B cell (primary cell): Measurements from ENCODE around the gene ASTL. TPM values are rescaled to one million over a fixed set of nuclear protein-coding genes. Genes with fewer than 3 reads are reported as not detected.

Experiments used
- ATAC-seq: fragments of 200-7000 bp; cut with Tn5 transposase; one replicate; pipeline ENCODE4 v1.10.0; 2021; ENCODE audit warnings: low read depth, mild to moderate bottlenecking, moderate number of reproducible peaks, moderate library complexity
- CTCF ChIA-PET: fragments of 350-600 bp; sonication (Branson Sonifier 250); formaldehyde crosslinking; loops from one replicate; lab custom pipeline; 2021; ENCODE audit warnings: antibody characterized with exemption, inconsistent platforms; lab: Charles Lee
- POLR2A ChIA-PET: fragments of 350-600 bp; sonication (Branson Sonifier 250); formaldehyde crosslinking; loops from one replicate; lab custom pipeline; 2021; ENCODE audit warnings: antibody characterized with exemption; lab: Charles Lee
- DNase-seq: peaks from one replicate; pipeline ENCODE4 v3.0.0; 2013
- H2AFZ ChIP-seq: 2 replicates; pipeline ENCODE4 v1.6.1; 2012; ENCODE audit warnings: mild to moderate bottlenecking, low read depth, low read length; ENCODE audit not compliant: insufficient read depth, poor library complexity, severe bottlenecking
- H3K27ac ChIP-seq, 2 donors: 1 replicate in 1 of 2; 2 replicates in 1 of 2; pipeline ENCODE4 v1.5.1; 2012 to 2013; ENCODE audit warnings: low read length in 2 of 2, mild to moderate bottlenecking in 2 of 2, moderate library complexity in 1 of 2
- H3K27me3 ChIP-seq, 4 experiments: fragments of 200-600 bp in 1 of 4; sonication (generic) in 1 of 4; replicated peaks in 1 of 4; 1 replicate in 2 of 4; 2 replicates in 2 of 4; pipeline versions ENCODE4 v1.6.1 to v1.7.0; 2013 to 2016; ENCODE audit warnings: low read length in 3 of 4, mild to moderate bottlenecking in 2 of 4, mixed read lengths in 1 of 4, moderate library complexity in 1 of 4; ENCODE audit not compliant: insufficient read depth in 4 of 4, control insufficient read depth in 3 of 4; ENCODE audit errors: control extremely low read depth in 1 of 4
- H3K36me3 ChIP-seq, 2 experiments: replicated peaks in 1 of 2; 1 replicate in 1 of 2; 2 replicates in 1 of 2; pipeline versions ENCODE4 v1.6.1 to v1.7.1; 2013; ENCODE audit warnings: low read length in 1 of 2; ENCODE audit not compliant: insufficient read depth in 2 of 2, control insufficient read depth in 1 of 2; ENCODE audit errors: control extremely low read depth in 1 of 2, extremely low read depth in 1 of 2
- H3K4me1 ChIP-seq, 2 donors: fragments of 200-600 bp in 1 of 2; sonication (generic) in 1 of 2; 1 replicate in 1 of 2; 2 replicates in 1 of 2; pipeline versions ENCODE4 v1.5.1 to v1.6.1; 2013 to 2017; ENCODE audit warnings: low read length in 2 of 2; ENCODE audit not compliant: control insufficient read depth in 2 of 2, insufficient read depth in 2 of 2
- H3K4me2 ChIP-seq: replicated peaks from 2 replicates; pipeline ENCODE3; 2012; ENCODE audit warnings: mild to moderate bottlenecking, low read depth, low read length; ENCODE audit not compliant: poor library complexity, severe bottlenecking
- H3K4me3 ChIP-seq, 5 experiments: fragments of 200-600 bp in 1 of 5; sonication (generic) in 1 of 5; 1 replicate in 3 of 5; 2 replicates in 2 of 5; pipeline versions ENCODE4 v1.5.1 to v1.7.0; 2011 to 2016; ENCODE audit warnings: low read length in 4 of 5, mild to moderate bottlenecking in 4 of 5, low read depth in 2 of 5, control low read depth in 1 of 5, moderate library complexity in 1 of 5; ENCODE audit not compliant: insufficient read depth in 1 of 5; ENCODE audit errors: control extremely low read depth in 1 of 5, extremely low read depth in 1 of 5
- H3K79me2 ChIP-seq: fragments of 200-600 bp; sonication (generic); one replicate; pipeline ENCODE4 v1.6.0; 2016; ENCODE audit warnings: low read length; ENCODE audit not compliant: control insufficient read depth, insufficient read depth
- H3K9ac ChIP-seq: fragments of 200-600 bp; sonication (generic); 2 replicates; pipeline ENCODE4 v1.6.1; 2017; ENCODE audit warnings: mild to moderate bottlenecking, low read length, moderate library complexity
- H3K9me3 ChIP-seq, 3 donors: one replicate each; pipeline versions ENCODE4 v1.6.1 to v1.7.1; 2013; ENCODE audit warnings: low read length in 2 of 3; ENCODE audit not compliant: control insufficient read depth in 2 of 3, insufficient read depth in 1 of 3; ENCODE audit errors: control extremely low read depth in 1 of 3
- H4K20me1 ChIP-seq: 2 replicates; pipeline ENCODE4 v1.6.0; 2012; ENCODE audit warnings: mild to moderate bottlenecking, low read length; ENCODE audit not compliant: insufficient read depth, control insufficient read depth, poor library complexity, severe bottlenecking
- H3K27ac Mint-ChIP-seq: one replicate; pipeline ENCODE4 v1.8.0; 2021; ENCODE audit warnings: mixed read lengths
- H3K27me3 Mint-ChIP-seq: one replicate; pipeline ENCODE4 v1.8.0; 2021; ENCODE audit warnings: mixed read lengths
- H3K4me1 Mint-ChIP-seq: one replicate; pipeline ENCODE4 v1.8.0; 2021; ENCODE audit warnings: mixed read lengths
- H3K4me3 Mint-ChIP-seq: one replicate; pipeline ENCODE4 v1.8.0; 2021; ENCODE audit warnings: mixed read lengths
- H3K9me3 Mint-ChIP-seq: one replicate; pipeline ENCODE4 v1.8.0; 2022; ENCODE audit warnings: mixed read lengths; ENCODE audit not compliant: insufficient read depth
- CTCF ChIP-seq: fragments of 200-600 bp; IDR thresholded peaks from one replicate; pipeline ENCODE4 v1.8.0; 2022; ENCODE audit warnings: antibody characterized with exemption, mild to moderate bottlenecking
- EZH2 ChIP-seq: IDR thresholded peaks from 2 replicates; pipeline ENCODE4 v1.6.1; 2012; ENCODE audit warnings: borderline replicate concordance, low read depth, mild to moderate bottlenecking, moderate library complexity, low read length; ENCODE audit not compliant: insufficient read depth, poor library complexity, severe bottlenecking
- WGBS: methylation state at CpG from one replicate; pipeline ENCODE4 v1.1.5; 2013; ENCODE audit warnings: missing lambda C conversion rate; ENCODE audit not compliant: insufficient coverage; 5-methylcytosine and 5-hydroxymethylcytosine counted together
- intact Hi-C: fragments of 100-400 bp; cut with micrococcal nuclease; formaldehyde crosslinking; loops from one replicate; pipeline ENCODE4 v1.10.0; 2022
- polyA plus RNA-seq: library from polyadenylated mRNA; depleted of rRNA; stranded (reverse); fragments of >200 nt; gene quantifications from 2 replicates; pipeline ENCODE4 v1.2.3, GENCODE V29; 2012
- total RNA-seq, 2 donors: library from RNA; stranded (reverse); fragments of 120-200 nt in 1 of 2; gene quantifications; 1 replicate in 1 of 2; 2 replicates in 1 of 2; pipeline versions ENCODE4 v1.2.3 to v1.2.4, GENCODE V29; 2013 to 2022

Gene ASTL
- total and polyA plus RNA-seq, 2 donors (not counting 1 experiment from before 2014, with no cell fraction given): 0.15 to 0.59 TPM

GRCh38 chr2:96130483-96130882 lies 7.8 kb downstream of the ASTL start:
- DNase-seq (no peak), ATAC-seq (no peak)
- Histone ChIP-seq H2AFZ (no peak overlapping the region), H3K9me3 (no peaks in the 10 kb centered on the region), H3K4me1 (no peaks in the 10 kb centered on the region), H3K27me3 (no peaks in the 10 kb centered on the region), H3K79me2 (no peaks in the 10 kb centered on the region), H3K27ac (no peak overlapping the region), H3K4me2 (no peak overlapping the region), H4K20me1 (no peaks in the 10 kb centered on the region), H3K36me3 (no peaks in the 10 kb centered on the region), H3K4me3 (no peak overlapping the region), H3K9ac (no peak overlapping the region)
- WGBS: 88% methylated on average over 4 of the region's 4 CpGs
- intact Hi-C loops: no loop called here
- ChIA-PET POLR2A (no interaction called here), CTCF (interaction anchor here (0.9 to 1.9 kb wide), 3 partner anchors 10 to 138 kb away, joined by 3 to 12 read pairs (median 3); no protein-coding TSS in a partner anchor)
- no peak for TF ChIP-seq EZH2
- Mint-ChIP-seq H3K4me1 (no peaks in the 10 kb centered on the region), H3K4me3 (no peak overlapping the region), H3K27ac (no peak overlapping the region), H3K9me3 (no peaks in the 10 kb centered on the region), H3K27me3 (no peaks in the 10 kb centered on the region)

GRCh38 chr2:96129528-96130120 lies 8.7 kb downstream of the ASTL start:
- intact Hi-C loops: no loop called here
- Histone ChIP-seq H3K9me3 (no peaks in the 10 kb centered on the region), H3K9ac (no peak overlapping the region), H3K27me3 (no peaks in the 10 kb centered on the region), H3K79me2 (no peaks in the 10 kb centered on the region), H3K4me3 (no peak overlapping the region), H4K20me1 (no peaks in the 10 kb centered on the region), H2AFZ (no peak overlapping the region), H3K4me1 (no peaks in the 10 kb centered on the region), H3K4me2 (no peak overlapping the region), H3K36me3 (no peaks in the 10 kb centered on the region), H3K27ac (no peak overlapping the region)
- TF ChIP-seq CTCF: no peak
- no peak for TF ChIP-seq EZH2
- ATAC-seq: no peak
- 72% methylated on average over 14 of the region's 16 CpGs for WGBS
- POLR2A ChIA-PET: no interaction called here
- H3K9me3 Mint-ChIP-seq: no peaks in the 10 kb centered on the region
- DNase-seq: no peak
- H3K4me3 Mint-ChIP-seq: no peak overlapping the region
- H3K4me1 Mint-ChIP-seq: no peaks in the 10 kb centered on the region
- CTCF ChIA-PET: interaction anchor here (0.7 to 1.9 kb wide), 4 partner anchors 11 to 137 kb away, joined by 3 to 12 read pairs (median 5); no protein-coding TSS in a partner anchor
- H3K27ac Mint-ChIP-seq: no peak overlapping the region
- H3K27me3 Mint-ChIP-seq: no peaks in the 10 kb centered on the region
